DND-41 (cell line): ENCODE data around the gene DOCK8.

Experiments
- ATAC-seq: fragments of 200-7000 bp; cut with Tn5 transposase; 3 replicates; pipeline ENCODE4 v1.9.1; 2021; ENCODE audit warnings: low read depth; ENCODE audit not compliant: insufficient read depth
- DNase-seq: peaks from one replicate; pipeline ENCODE4 v3.0.0-alpha.2; 2020
- H2AFZ ChIP-seq: 2 replicates; pipeline ENCODE4 v1.6.0; 2012; ENCODE audit warnings: low read depth, low read length
- H3K27ac ChIP-seq: 2 replicates; pipeline ENCODE4 v1.5.1; 2012; ENCODE audit warnings: low read length, inconsistent platforms
- H3K27me3 ChIP-seq: fragments of 200-600 bp; sonication (generic); 2 replicates; pipeline ENCODE4 v1.6.0; 2012; ENCODE audit warnings: low read length, mild to moderate bottlenecking, inconsistent platforms; ENCODE audit not compliant: insufficient read depth, poor library complexity
- H3K36me3 ChIP-seq: 2 replicates; pipeline ENCODE4 v1.5.1; 2012; ENCODE audit warnings: low read length, inconsistent platforms; ENCODE audit not compliant: insufficient read depth
- H3K4me1 ChIP-seq: 2 replicates; pipeline ENCODE4 v1.5.1; 2012; ENCODE audit warnings: mild to moderate bottlenecking, low read length; ENCODE audit not compliant: insufficient read depth
- H3K4me2 ChIP-seq: 2 replicates; pipeline ENCODE4 v1.6.0; 2012; ENCODE audit warnings: mild to moderate bottlenecking, moderate library complexity, low read length, inconsistent platforms; ENCODE audit not compliant: insufficient read depth
- H3K4me3 ChIP-seq, 2 experiments: fragments of 200-600 bp in 1 of 2; shearing (Covaris generic) in 1 of 2; 2 replicates each; pipeline ENCODE4 v1.5.1; 2012 to 2016; ENCODE audit warnings: inconsistent platforms in 2 of 2, low read length in 2 of 2, mild to moderate bottlenecking in 2 of 2, low read depth in 1 of 2, moderate library complexity in 1 of 2
- H3K79me2 ChIP-seq: 2 replicates; pipeline ENCODE4 v1.6.0; 2012; ENCODE audit warnings: low read length, inconsistent platforms; ENCODE audit not compliant: insufficient read depth
- H3K9ac ChIP-seq: 2 replicates; pipeline ENCODE4 v1.6.0; 2012; ENCODE audit warnings: low read depth, mild to moderate bottlenecking, inconsistent platforms, low read length, moderate library complexity
- H3K9me3 ChIP-seq: 2 replicates; pipeline ENCODE4 v1.5.1; 2012; ENCODE audit warnings: low read length, moderate library complexity, mild to moderate bottlenecking, inconsistent platforms; ENCODE audit not compliant: insufficient read depth, severe bottlenecking
- H4K20me1 ChIP-seq: 2 replicates; pipeline ENCODE4 v1.6.0; 2012; ENCODE audit warnings: low read length; ENCODE audit not compliant: insufficient read depth
- CTCF ChIP-seq: IDR thresholded peaks from 2 replicates; pipeline ENCODE4 v1.5.1; 2012; ENCODE audit warnings: borderline replicate concordance, low read length, moderate library complexity, mild to moderate bottlenecking; ENCODE audit not compliant: poor library complexity, severe bottlenecking; ENCODE audit errors: extremely low read depth
- EZH2 ChIP-seq: IDR thresholded peaks from 3 replicates; pipeline ENCODE4 v1.6.1; 2012; ENCODE audit warnings: borderline replicate concordance, low read depth, mild to moderate bottlenecking, moderate library complexity, low read length, inconsistent platforms; ENCODE audit not compliant: severe bottlenecking

Gene DOCK8

GRCh38 chr9:512555-513272 is 298.0 kb downstream of the DOCK8 start:
- H3K4me2 ChIP-seq: no peak overlapping the region

More at GRCh38 chr9:512555-513272, 298.0 kb downstream of the DOCK8 start:
- Histone ChIP-seq H3K4me1 (peaks cover 4% of the 10 kb centered on the region; the same call in 1 of the 2 replicates), H3K4me3 (no peak overlapping the region), H4K20me1 (no peaks in the 10 kb centered on the region), H3K36me3 (no peaks in the 10 kb centered on the region), H3K27ac (no peak overlapping the region), H3K9me3 (no peaks in the 10 kb centered on the region), H3K9ac (no peak overlapping the region), H2AFZ (no peak overlapping the region), H3K27me3 (no peaks in the 10 kb centered on the region), H3K79me2 (no peaks in the 10 kb centered on the region)
- DNase-seq (no peak), ATAC-seq (no peak)
- TF ChIP-seq CTCF: no peak
- no peak for TF ChIP-seq EZH2
